ENCODE results near the gene IL6.
"Not testable (repeated sequence)": the region's sequence is repeated elsewhere in the genome, so short reads cannot be mapped to it uniquely, and the experiment has no call there.

GRCh38 chr7:22677263-22677662 is 49.7 kb upstream of the IL6 start:
- TF ChIP-seq, protein P1, sequence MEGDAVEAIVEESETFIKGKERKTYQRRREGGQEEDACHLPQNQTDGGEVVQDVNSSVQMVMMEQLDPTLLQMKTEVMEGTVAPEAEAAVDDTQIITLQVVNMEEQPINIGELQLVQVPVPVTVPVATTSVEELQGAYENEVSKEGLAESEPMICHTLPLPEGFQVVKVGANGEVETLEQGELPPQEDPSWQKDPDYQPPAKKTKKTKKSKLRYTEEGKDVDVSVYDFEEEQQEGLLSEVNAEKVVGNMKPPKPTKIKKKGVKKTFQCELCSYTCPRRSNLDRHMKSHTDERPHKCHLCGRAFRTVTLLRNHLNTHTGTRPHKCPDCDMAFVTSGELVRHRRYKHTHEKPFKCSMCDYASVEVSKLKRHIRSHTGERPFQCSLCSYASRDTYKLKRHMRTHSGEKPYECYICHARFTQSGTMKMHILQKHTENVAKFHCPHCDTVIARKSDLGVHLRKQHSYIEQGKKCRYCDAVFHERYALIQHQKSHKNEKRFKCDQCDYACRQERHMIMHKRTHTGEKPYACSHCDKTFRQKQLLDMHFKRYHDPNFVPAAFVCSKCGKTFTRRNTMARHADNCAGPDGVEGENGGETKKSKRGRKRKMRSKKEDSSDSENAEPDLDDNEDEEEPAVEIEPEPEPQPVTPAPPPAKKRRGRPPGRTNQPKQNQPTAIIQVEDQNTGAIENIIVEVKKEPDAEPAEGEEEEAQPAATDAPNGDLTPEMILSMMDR (IDR thresholded peaks at IDR 0.05), result not testable (repeated sequence)
- TF ChIP-seq EZH2 (IDR thresholded peaks at IDR 0.05; ENCODE audit: borderline replicate concordance, insufficient read depth, low read depth, low read length, poor library complexity, severe bottlenecking), result not testable (repeated sequence)

All from B cell (primary cell).